Measurements from ENCODE around the gene TRIP13. TPM values are rescaled to one million over a fixed set of nuclear protein-coding genes. Genes with fewer than 3 reads are reported as not detected.

TRIP13 gene
- total and polyA plus RNA-seq, 2 of the 13 experiments (the other 11 are each of a cell fraction or from before 2014, with no cell fraction given) = 13.5 to 33.0 TPM

- TF ChIP-seq ZNF646 (CRISPR knock-in tag; IDR thresholded peaks at IDR 0.05) = no peak
- no peak for TF ChIP-seq LBX2 (CRISPR knock-in tag; IDR thresholded peaks at IDR 0.05; ENCODE audit: borderline replicate concordance)
- no peak for TF ChIP-seq ETS1 (CRISPR knock-in tag; IDR thresholded peaks at IDR 0.05)
- TF ChIP-seq GTF2F1 (IDR thresholded peaks at IDR 0.05; ENCODE audit: low read length) = no peak
- TF ChIP-seq NFYB (CRISPR knock-in tag; IDR thresholded peaks at IDR 0.05) = no peak
- TF ChIP-seq MTERF4 (CRISPR knock-in tag; IDR thresholded peaks at IDR 0.05) = no peak
- no peak for TF ChIP-seq PLRG1 (conservative IDR thresholded peaks at IDR 0.05)
- TF ChIP-seq MEIS2 (CRISPR knock-in tag; IDR thresholded peaks at IDR 0.05) = no peak
- peak; percentile 99 for TF ChIP-seq SOX5 (CRISPR knock-in tag; IDR thresholded peaks at IDR 0.05; ENCODE audit: borderline replicate concordance)
- TF ChIP-seq THRA (CRISPR knock-in tag; IDR thresholded peaks at IDR 0.05; ENCODE audit: borderline replicate concordance) = peak; percentile 93; the same call in 1 of the 2 replicates
- peak; percentile 82 for TF ChIP-seq DPF2 (CRISPR knock-in tag; IDR thresholded peaks at IDR 0.05; ENCODE audit: borderline replicate concordance, low read depth)
- no peak for TF ChIP-seq IRF9 (CRISPR knock-in tag; IDR thresholded peaks at IDR 0.05; ENCODE audit: borderline replicate concordance)
- TF ChIP-seq, protein P1, sequence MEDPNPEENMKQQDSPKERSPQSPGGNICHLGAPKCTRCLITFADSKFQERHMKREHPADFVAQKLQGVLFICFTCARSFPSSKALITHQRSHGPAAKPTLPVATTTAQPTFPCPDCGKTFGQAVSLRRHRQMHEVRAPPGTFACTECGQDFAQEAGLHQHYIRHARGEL (CRISPR knock-in tag; IDR thresholded peaks at IDR 0.05) = no peak
- no peak for TF ChIP-seq ZBTB21 (CRISPR knock-in tag; IDR thresholded peaks at IDR 0.05)
- TF ChIP-seq, protein P2, sequence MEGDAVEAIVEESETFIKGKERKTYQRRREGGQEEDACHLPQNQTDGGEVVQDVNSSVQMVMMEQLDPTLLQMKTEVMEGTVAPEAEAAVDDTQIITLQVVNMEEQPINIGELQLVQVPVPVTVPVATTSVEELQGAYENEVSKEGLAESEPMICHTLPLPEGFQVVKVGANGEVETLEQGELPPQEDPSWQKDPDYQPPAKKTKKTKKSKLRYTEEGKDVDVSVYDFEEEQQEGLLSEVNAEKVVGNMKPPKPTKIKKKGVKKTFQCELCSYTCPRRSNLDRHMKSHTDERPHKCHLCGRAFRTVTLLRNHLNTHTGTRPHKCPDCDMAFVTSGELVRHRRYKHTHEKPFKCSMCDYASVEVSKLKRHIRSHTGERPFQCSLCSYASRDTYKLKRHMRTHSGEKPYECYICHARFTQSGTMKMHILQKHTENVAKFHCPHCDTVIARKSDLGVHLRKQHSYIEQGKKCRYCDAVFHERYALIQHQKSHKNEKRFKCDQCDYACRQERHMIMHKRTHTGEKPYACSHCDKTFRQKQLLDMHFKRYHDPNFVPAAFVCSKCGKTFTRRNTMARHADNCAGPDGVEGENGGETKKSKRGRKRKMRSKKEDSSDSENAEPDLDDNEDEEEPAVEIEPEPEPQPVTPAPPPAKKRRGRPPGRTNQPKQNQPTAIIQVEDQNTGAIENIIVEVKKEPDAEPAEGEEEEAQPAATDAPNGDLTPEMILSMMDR (CRISPR knock-in tag; IDR thresholded peaks at IDR 0.05) = no peak
These were observed 26.8 kb downstream of the TRIP13 start (continued) for GRCh38 chr5:919356-920000.

Measured in HepG2 (cell line).